Motor neuron (in vitro differentiated cells): Measurements from ENCODE around the gene CTNNA2. TPM values are rescaled to one million over a fixed set of nuclear protein-coding genes. Genes with fewer than 3 reads are reported as not detected.
"Not testable (repeated sequence)": the region's sequence is repeated elsewhere in the genome, so short reads cannot be mapped to it uniquely, and the experiment has no call there.

Source experiments
- ATAC-seq, 8 experiments: fragments of 200-7000 bp; cut with Tn5 transposase; replicated peaks in 6 of 8; 2 replicates each; pipeline ENCODE4 v1.8.0; 2021; ENCODE audit warnings: mild to moderate bottlenecking in 8 of 8, moderate library complexity in 8 of 8
- H3K27ac ChIP-seq, 2 donors: fragments of 250-450 bp; sonication (Bioruptor Pico); 2 replicates each; pipeline ENCODE4 v1.9.0; 2021; ENCODE audit warnings: antibody characterized with exemption in 2 of 2, mild to moderate bottlenecking in 2 of 2, moderate library complexity in 1 of 2
- H3K4me1 ChIP-seq, 2 donors: fragments of 250-450 bp; sonication (Bioruptor Pico); replicated peaks in 1 of 2; 2 replicates each; pipeline ENCODE4 v1.6.1; 2021; ENCODE audit warnings: antibody characterized with exemption in 2 of 2, mild to moderate bottlenecking in 2 of 2, moderate library complexity in 1 of 2
- H3K4me3 ChIP-seq, 5 donors: fragments of 250-450 bp; sonication (Bioruptor Pico); 2 replicates each; pipeline ENCODE4 v1.9.0; 2021; ENCODE audit warnings: antibody characterized with exemption in 5 of 5, mild to moderate bottlenecking in 5 of 5, moderate library complexity in 4 of 5
- WGBS, 10 experiments: fragments of 450-650 bp; shearing (Covaris generic); methylation state at CpG; one replicate each; pipeline ENCODE4 v1.0.0; 2022; 5-methylcytosine and 5-hydroxymethylcytosine counted together
- in situ Hi-C, 9 experiments: fragments of 400-800 bp; cut with MboI; loops; one replicate each; pipeline ENCODE4 v1.15.0; 2021; ENCODE audit warnings: low sequenced_read_pairs in 9 of 9, low pct_unique_long_range_greater_than_20kb in 2 of 9; ENCODE audit not compliant: unreplicated experiment in 9 of 9
- total RNA-seq, 8 experiments: library from RNA; unstranded; fragments of 300-600 nt; gene quantifications; 2 replicates each; pipeline versions ENCODE4 v1.2.3 to v1.2.4, GENCODE V29; 2022

Gene CTNNA2
- total RNA-seq, 8 experiments from 2014 or later, result 0.81 to 127 (median 56.5) TPM

- 1 to 88% (median 61%) methylated on average over 1 to 5 of the region's 5 CpGs for WGBS, 10 experiments
These were observed 674.3 kb downstream of the CTNNA2 start for GRCh38 chr2:80187156-80187555.

GRCh38 chr2:80190166-80190565 is 677.3 kb downstream of the CTNNA2 start:
- peaks cover 11 to 13% of the 10 kb centered on the region in 2 donors for H3K4me1 ChIP-seq
- 27 to 100% (median 100%) methylated on average over 1 to 5 of the region's 5 CpGs; no CpG with 5 or more reads in 3 of the 10 experiments for WGBS, 10 experiments
- H3K27ac ChIP-seq, result no peak overlapping the region
- ATAC-seq, result no peak
- in situ Hi-C loops, result no loop called here
- H3K4me3 ChIP-seq, result no peak overlapping the region

More at GRCh38 chr2:80187156-80187555, 674.3 kb downstream of the CTNNA2 start:
- Histone ChIP-seq H3K4me3 (no peak overlapping the region), H3K27ac (no peak overlapping the region), H3K4me1 (peaks cover 11 to 13% of the 10 kb centered on the region in 2 donors)
- peak in 3 of 8 experiments; percentile 67 to 75 (median 70) for ATAC-seq
- in situ Hi-C loops, result no loop called here

GRCh38 chr2:80193566-80193965 is 680.7 kb downstream of the CTNNA2 start:
- ATAC-seq, result no peak
- Histone ChIP-seq H3K27ac (no peak overlapping the region), H3K4me1 (no peaks in the 10 kb centered on the region), H3K4me3 (no peak overlapping the region)
- in situ Hi-C loops, result no loop called here

GRCh38 chr2:80195034-80195433 is 682.2 kb downstream of the CTNNA2 start:
- WGBS, 10 experiments, result 0 to 76% (median 50%) methylated on average over 1 to 2 of the region's 2 CpGs
- peak in 1 of 8 experiments; percentile 94 for ATAC-seq
- in situ Hi-C loops, result no loop called here
- no peak overlapping the region for H3K4me3 ChIP-seq
- no peak overlapping the region for H3K27ac ChIP-seq
- no peaks in the 10 kb centered on the region for H3K4me1 ChIP-seq

GRCh38 chr2:80198042-80198441 is 685.2 kb downstream of the CTNNA2 start:
- in situ Hi-C loops, result no loop called here
- H3K27ac ChIP-seq, result no peak overlapping the region
- WGBS, 10 experiments, result 6 to 100% (median 57%) methylated on average over 1 to 2 of the region's 2 CpGs; no CpG with 5 or more reads in 3 of the 10 experiments
- H3K4me1 ChIP-seq, result no peaks in the 10 kb centered on the region
- peak in 2 of 8 experiments; percentile 78 to 86 for ATAC-seq
- H3K4me3 ChIP-seq, result no peak overlapping the region

GRCh38 chr2:80199504-80199903 is 686.7 kb downstream of the CTNNA2 start:
- in situ Hi-C loops, result no loop called here
- H3K4me3 ChIP-seq, result no peak overlapping the region
- no peak for ATAC-seq

GRCh38 chr2:80203929-80204328 is 691.1 kb downstream of the CTNNA2 start:
- WGBS, 10 experiments, result 28 to 94% (median 83%) methylated on average over 1 to 4 of the region's 4 CpGs; no CpG with 5 or more reads in 1 of the 10 experiments

More at GRCh38 chr2:80199504-80199903, 686.7 kb downstream of the CTNNA2 start:
- no peak overlapping the region for H3K27ac ChIP-seq
- H3K4me1 ChIP-seq, result no peaks in the 10 kb centered on the region

GRCh38 chr2:80205498-80205897 is 692.6 kb downstream of the CTNNA2 start:
- no peak overlapping the region for H3K4me3 ChIP-seq
- in situ Hi-C loops, result no loop called here
- WGBS, 10 experiments, result 0 to 100% (median 60%) methylated on average over 1 to 2 of the region's 2 CpGs; no CpG with 5 or more reads in 1 of the 10 experiments
- no peaks in the 10 kb centered on the region for H3K4me1 ChIP-seq
- peak in 1 of 8 experiments; percentile 14 for ATAC-seq
- H3K27ac ChIP-seq, result no peak overlapping the region

More at GRCh38 chr2:80203929-80204328, 691.1 kb downstream of the CTNNA2 start:
- H3K4me3 ChIP-seq, H3K4me1 ChIP-seq, H3K27ac ChIP-seq, in situ Hi-C loops, ATAC-seq: not testable (repeated sequence)

- no peak overlapping the region for H3K27ac ChIP-seq
- 19 to 100% (median 81%) methylated on average over 1 to 5 of the region's 5 CpGs for WGBS, 10 experiments
- no peaks in the 10 kb centered on the region for H3K4me1 ChIP-seq
- ATAC-seq, result no peak
- in situ Hi-C loops, result no loop called here
- H3K4me3 ChIP-seq, result no peak overlapping the region
These were observed 696.6 kb downstream of the CTNNA2 start for GRCh38 chr2:80209458-80209857.

GRCh38 chr2:80217446-80217845 is 704.6 kb downstream of the CTNNA2 start:
- Histone ChIP-seq H3K4me1 (no peaks in the 10 kb centered on the region), H3K4me3 (no peak overlapping the region), H3K27ac (no peak overlapping the region)
- in situ Hi-C loops, result no loop called here
- ATAC-seq, result no peak

GRCh38 chr2:80222644-80223043 is 709.8 kb downstream of the CTNNA2 start:
- in situ Hi-C loops, result no loop called here
- ATAC-seq, result no peak
- no peak overlapping the region for H3K4me3 ChIP-seq
- 0 to 100% (median 71%) methylated on average over 1 to 2 of the region's 2 CpGs; no CpG with 5 or more reads in 1 of the 10 experiments for WGBS, 10 experiments
- no peak overlapping the region for H3K27ac ChIP-seq
- no peaks in the 10 kb centered on the region for H3K4me1 ChIP-seq

GRCh38 chr2:80231421-80231820 is 718.6 kb downstream of the CTNNA2 start:
- Histone ChIP-seq H3K4me3 (no peak overlapping the region), H3K27ac (no peak overlapping the region), H3K4me1 (no peaks in the 10 kb centered on the region)
- 0 to 100% (median 19%) methylated on average over 1 of the region's 1 CpG; no CpG with 5 or more reads in 2 of the 10 experiments for WGBS, 10 experiments
- no peak for ATAC-seq
- in situ Hi-C loops, result no loop called here

GRCh38 chr2:80233333-80233732 is 720.5 kb downstream of the CTNNA2 start:
- 0 to 100% (median 80%) methylated on average over 1 of the region's 1 CpG; no CpG with 5 or more reads in 3 of the 10 experiments for WGBS, 10 experiments
- Histone ChIP-seq H3K27ac (no peak overlapping the region), H3K4me1 (no peaks in the 10 kb centered on the region), H3K4me3 (no peak overlapping the region)
- ATAC-seq, result no peak
- in situ Hi-C loops, result no loop called here

GRCh38 chr2:80238692-80239469 is 726.0 kb downstream of the CTNNA2 start:
- Histone ChIP-seq H3K27ac (no peak overlapping the region), H3K4me1 (peaks cover 3 to 4% of the 10 kb centered on the region in 2 donors), H3K4me3 (no peak overlapping the region)
- ATAC-seq, result peak in 3 of 8 experiments; percentile 48 to 68 (median 62)
- WGBS, 10 experiments, result 13 to 80% (median 57%) methylated on average over 1 to 11 of the region's 11 CpGs
- in situ Hi-C loops, result no loop called here
